ENCODE measurements around the gene CD1C.
"Not testable (repeated sequence)": the region's sequence is repeated elsewhere in the genome, so short reads cannot be mapped to it uniquely, and the experiment has no call there.

The CD1C gene

DNA sequence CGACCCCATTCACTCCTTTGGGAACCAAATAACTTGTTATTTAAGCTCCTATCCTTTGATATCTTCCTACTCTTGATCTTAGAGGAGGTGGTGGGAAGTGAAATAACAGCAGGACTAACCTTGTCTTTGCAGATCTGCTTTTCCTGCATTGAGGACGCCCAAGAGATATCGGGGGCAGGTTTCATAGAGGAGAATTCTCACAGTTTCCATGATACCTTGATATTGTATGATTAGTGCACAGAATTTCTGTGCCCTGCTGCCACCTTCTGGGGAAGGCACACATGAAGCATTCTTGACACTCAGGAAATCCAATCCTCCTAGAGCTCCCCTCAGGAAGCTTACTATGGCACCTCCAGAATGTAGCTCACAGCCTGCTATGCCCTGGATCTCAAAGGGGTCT is 40.0 kb downstream of the CD1C start:
- DNase-seq: no peak

DNA sequence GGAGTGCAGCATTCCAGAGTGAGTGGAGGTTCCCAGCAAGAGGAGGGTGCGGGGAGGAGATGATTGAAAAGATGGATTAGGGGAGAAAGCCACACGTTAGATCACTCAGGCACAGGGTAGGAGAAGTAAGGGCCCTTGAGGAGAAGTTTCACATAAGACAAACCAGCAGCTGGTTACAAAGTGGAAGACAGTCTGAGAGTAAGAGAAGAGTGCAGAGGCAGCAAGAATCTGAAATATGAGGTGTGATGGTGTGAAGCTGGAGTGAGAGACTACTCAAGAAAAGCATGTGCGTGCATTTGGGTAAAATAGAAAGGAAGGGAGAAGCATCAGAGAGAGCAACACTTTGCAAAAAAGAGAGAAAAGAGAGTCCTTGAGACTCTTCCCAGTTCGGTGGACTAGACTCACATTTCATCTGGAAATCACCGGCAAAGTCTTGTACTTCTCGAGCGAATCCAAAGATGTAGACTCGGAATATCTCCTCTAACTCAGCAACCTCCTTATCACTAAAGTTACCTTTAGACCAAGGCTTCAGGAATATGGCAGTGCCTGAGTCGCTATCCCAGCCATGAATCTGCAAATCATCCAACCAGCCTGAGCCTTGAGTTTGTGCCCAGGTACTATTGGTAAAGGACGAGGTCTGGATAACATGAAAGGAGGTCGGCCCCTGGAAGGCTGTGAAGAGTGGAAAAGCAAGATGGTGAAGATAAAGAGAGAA is 40.8 kb downstream of the CD1C start:
- DNase-seq: no peak

DNA sequence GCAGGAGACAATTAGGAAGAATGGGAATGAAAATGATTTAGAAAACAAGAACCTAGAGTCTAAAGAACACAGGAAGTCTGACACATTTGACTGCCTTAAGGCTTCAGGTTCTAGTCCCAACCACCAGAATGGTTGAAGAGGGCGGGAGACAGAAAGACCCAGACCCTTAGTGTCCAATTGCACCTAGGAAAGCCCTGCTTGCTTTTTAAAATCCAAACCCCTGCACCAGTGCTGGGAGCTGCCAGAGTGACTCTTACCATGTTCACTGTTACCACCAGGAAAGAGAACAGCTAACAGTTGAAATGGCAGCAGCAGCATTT is 41.3 kb downstream of the CD1C start:
- no peak for DNase-seq

DNA sequence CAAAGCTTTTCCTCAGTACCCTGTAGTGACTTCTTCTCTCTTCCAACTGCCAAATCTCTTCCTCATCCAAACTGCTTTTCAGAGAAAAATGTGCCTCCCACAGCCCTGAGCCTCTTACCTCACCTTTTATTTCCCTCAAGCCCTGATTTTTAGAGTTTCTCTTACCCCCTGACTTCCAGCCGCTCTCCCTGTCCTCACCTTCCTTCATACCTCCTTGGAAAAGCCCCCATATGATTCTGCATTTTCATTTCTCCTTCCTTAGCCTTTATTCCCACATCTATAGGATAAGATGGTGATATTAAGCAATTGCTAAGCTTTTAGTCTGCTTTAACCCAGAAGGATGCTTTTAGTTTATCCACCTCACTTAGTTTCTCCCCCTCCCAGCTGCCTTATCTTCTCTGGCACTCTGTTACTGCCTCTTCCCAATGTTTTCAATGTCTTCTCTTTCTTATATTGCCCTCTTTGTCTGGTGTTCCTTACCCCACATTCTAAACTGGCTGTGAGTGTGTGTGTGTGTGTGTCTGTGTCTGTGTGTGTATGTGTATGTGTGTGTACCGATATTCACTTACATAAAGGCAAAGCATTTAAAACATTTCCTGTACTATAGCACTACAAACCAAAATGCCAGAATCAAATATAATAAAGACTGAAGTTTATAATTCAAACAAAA is 41.9 kb downstream of the CD1C start, which contains the start of gene CD1B:
TSS of gene CD1B (minus strand) at position 51 of the 670 bp plus-strand sequence. CDS start 108 bp downstream, outside the sequence.
- DNase-seq: no peak

DNA sequence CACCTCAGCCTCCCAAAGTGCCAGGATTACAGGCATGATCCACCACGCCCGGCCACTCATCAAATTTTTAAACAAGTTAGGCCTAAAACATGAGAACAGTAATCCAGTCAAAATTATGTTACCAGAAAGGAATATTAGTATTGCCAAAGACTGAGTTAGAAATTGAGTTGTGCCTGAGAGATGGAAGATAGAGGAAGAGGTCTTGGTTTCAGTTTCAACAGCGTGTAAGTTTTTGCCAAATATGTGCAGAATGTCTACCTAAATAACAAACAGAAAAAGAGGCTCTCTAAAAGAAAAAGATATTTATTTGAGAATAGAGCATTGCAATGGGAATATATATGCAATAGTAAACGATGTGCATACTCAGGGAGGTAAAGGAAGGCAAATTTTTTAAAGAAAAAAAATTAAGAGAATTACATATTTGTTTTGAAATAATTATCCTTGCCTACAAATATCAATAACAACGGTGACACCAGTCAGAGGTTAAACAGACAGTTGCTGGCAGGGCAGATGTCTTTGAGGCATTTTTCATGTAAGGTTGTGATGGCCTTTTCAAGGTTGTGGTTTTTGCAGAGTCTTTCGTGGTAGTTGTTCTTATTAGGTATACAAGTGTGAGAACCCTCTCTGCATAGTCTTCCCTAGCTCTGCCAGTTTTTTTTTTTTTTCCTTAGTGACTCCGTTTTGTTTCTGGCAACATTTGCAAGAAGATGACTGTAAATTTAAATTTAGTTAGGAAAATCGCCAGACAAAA is 43.9 kb downstream of the CD1C start:
- no peak for DNase-seq

DNA sequence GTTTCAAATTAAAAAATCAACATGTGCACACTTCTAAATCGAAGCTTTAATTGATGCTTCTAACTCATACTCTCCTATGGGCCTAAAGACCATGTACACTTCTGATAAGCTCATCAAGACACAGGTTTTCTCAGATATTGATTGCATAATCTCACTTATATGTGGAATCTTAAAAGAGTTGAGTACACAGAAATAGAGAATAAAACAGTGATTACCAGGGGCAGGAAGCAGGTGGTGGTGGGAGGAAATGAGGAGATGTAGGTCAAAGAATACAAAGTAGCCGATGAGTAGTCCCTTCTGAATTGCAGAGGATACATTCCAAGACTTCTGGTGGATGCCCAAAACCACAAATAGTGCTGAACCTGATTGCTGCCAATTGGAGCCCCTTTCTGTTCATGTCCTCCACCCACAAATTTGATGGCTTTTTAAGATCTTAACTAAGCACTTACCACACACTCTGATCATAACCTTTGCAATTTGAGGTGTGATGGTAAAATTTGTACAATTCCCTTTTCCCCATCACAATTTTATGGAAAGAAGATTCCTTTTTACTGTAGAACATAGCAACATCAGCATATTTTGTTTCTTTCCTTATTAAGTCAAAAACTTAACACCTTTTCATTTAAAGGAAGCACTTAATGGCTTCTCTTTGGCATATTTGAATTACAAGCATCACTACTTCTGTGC is 44.9 kb downstream of the CD1C start:
- no peak for DNase-seq

DNA sequence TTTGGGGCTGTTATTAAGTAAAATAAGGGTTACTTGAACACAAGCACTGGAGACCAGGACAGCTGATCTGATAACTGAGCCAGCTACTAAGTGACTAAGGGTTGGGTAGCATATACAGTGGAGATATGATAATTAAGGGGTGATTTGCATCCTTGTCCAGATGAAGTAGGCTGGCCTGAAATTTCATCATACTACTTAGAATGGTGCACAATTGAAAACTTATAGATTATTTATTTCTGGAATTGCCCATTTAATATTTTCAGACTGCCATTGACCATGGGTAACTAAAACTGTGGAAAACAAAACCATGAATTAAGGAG is 45.5 kb downstream of the CD1C start:
- no peak for DNase-seq

DNA sequence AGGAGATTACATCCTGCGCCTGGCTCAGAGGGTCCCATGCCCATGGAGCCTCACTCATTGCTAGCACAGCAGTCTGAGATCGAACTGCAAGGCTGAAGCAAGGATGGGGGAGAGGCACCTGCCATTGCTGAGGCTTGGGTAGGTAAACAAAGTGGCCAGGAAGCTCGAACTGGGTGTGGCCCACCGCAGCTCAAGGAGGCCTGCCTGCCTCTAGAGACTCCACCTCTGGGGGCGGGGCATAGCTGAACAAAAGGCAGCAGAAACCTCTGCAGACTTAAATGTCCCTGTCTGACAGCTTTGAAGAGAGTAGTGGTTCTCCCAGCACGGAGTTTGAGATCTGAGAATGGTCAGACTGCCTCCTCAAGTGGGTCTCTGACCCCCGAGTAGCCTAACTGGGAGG is 46.7 kb downstream of the CD1C start:
- DNase-seq: not testable (repeated sequence)

Measured in NCI-H748 treated with DMSO at 0.1 percent for 48 hours (cell line).